CD14-positive monocyte (primary cell): ENCODE measurements around the gene IFIT5. TPM values are rescaled to one million over a fixed set of nuclear protein-coding genes. Genes with fewer than 3 reads are reported as not detected.
A peak's percentile ranks its signal among the peaks of the same experiment; 100 is the strongest.

ENCODE experiments used
- DNase-seq, 3 donors: peaks; one replicate each; pipeline ENCODE4 v3.0.0-alpha.2; 2011 to 2022
- H2AFZ ChIP-seq: 2 replicates; pipeline ENCODE4 v1.6.0; 2012; ENCODE audit warnings: mild to moderate bottlenecking, low read depth, low read length, inconsistent platforms; ENCODE audit not compliant: insufficient read depth, poor library complexity, severe bottlenecking
- H3K27ac ChIP-seq, 2 donors: 1 replicate in 1 of 2; 2 replicates in 1 of 2; pipeline ENCODE4 v1.5.1; 2012 to 2013; ENCODE audit warnings: low read length in 2 of 2, control low read depth in 1 of 2, inconsistent platforms in 1 of 2, low read depth in 1 of 2, mild to moderate bottlenecking in 1 of 2
- H3K27me3 ChIP-seq, 2 donors: one replicate each; pipeline versions ENCODE4 v1.6.0 to v1.6.1; 2011 to 2013; ENCODE audit warnings: low read length in 2 of 2; ENCODE audit not compliant: control insufficient read depth in 2 of 2, insufficient read depth in 2 of 2
- H3K36me3 ChIP-seq, 2 donors: replicated peaks in 1 of 2; 1 replicate in 1 of 2; 2 replicates in 1 of 2; pipeline versions ENCODE4 v1.5.1 to v1.6.1; 2012 to 2013; ENCODE audit warnings: low read length in 2 of 2, control low read depth in 1 of 2, inconsistent platforms in 1 of 2, mild to moderate bottlenecking in 1 of 2; ENCODE audit not compliant: insufficient read depth in 2 of 2, control insufficient read depth in 1 of 2
- H3K4me1 ChIP-seq, 2 donors: 1 replicate in 1 of 2; 2 replicates in 1 of 2; pipeline versions ENCODE4 v1.5.1 to v1.6.1; 2012 to 2013; ENCODE audit warnings: low read length in 2 of 2, control low read depth in 1 of 2, inconsistent platforms in 1 of 2, mild to moderate bottlenecking in 1 of 2, moderate library complexity in 1 of 2; ENCODE audit not compliant: insufficient read depth in 2 of 2, control insufficient read depth in 1 of 2
- H3K4me2 ChIP-seq: replicated peaks from 2 replicates; pipeline ENCODE3; 2012; ENCODE audit warnings: low read length, moderate library complexity, mild to moderate bottlenecking; ENCODE audit not compliant: poor library complexity, severe bottlenecking; ENCODE audit errors: extremely low read depth
- H3K4me3 ChIP-seq, 3 experiments: fragments of 200-600 bp in 1 of 3; sonication (generic) in 1 of 3; replicated peaks in 1 of 3; 1 replicate in 2 of 3; 2 replicates in 1 of 3; pipeline ENCODE4 v1.5.1; 2011 to 2013; ENCODE audit warnings: low read length in 3 of 3, mild to moderate bottlenecking in 3 of 3, control low read depth in 2 of 3, low read depth in 2 of 3, inconsistent platforms in 1 of 3, moderate library complexity in 1 of 3
- H3K79me2 ChIP-seq: 2 replicates; pipeline ENCODE4 v1.6.0; 2012; ENCODE audit warnings: mild to moderate bottlenecking, control low read depth, inconsistent platforms, low read length, moderate library complexity; ENCODE audit not compliant: insufficient read depth
- H3K9ac ChIP-seq: 2 replicates; pipeline ENCODE4 v1.6.0; 2017; ENCODE audit warnings: low read length, mild to moderate bottlenecking; ENCODE audit not compliant: insufficient read depth, poor library complexity, severe bottlenecking
- H3K9me3 ChIP-seq, 2 donors: replicated peaks in 1 of 2; 1 replicate in 1 of 2; 2 replicates in 1 of 2; pipeline versions ENCODE4 v1.5.1 to v1.6.1; 2012 to 2013; ENCODE audit warnings: low read length in 2 of 2, control low read depth in 1 of 2; ENCODE audit not compliant: control insufficient read depth in 1 of 2, insufficient read depth in 1 of 2
- H4K20me1 ChIP-seq: 2 replicates; pipeline ENCODE4 v1.6.0; 2012; ENCODE audit warnings: mild to moderate bottlenecking, low read length, control low read depth, moderate library complexity; ENCODE audit not compliant: insufficient read depth
- H3K27ac Mint-ChIP-seq, 7 donors: one replicate each; pipeline ENCODE4 v1.8.0; 2020; ENCODE audit warnings: mild to moderate bottlenecking in 7 of 7, mixed read lengths in 7 of 7, moderate library complexity in 6 of 7, inconsistent platforms in 2 of 7
- H3K27me3 Mint-ChIP-seq, 3 donors: one replicate each; pipeline ENCODE4 v1.8.0; 2021 to 2022; ENCODE audit warnings: low read depth in 3 of 3, mild to moderate bottlenecking in 3 of 3, mixed read lengths in 3 of 3, moderate library complexity in 3 of 3, inconsistent platforms in 1 of 3
- H3K36me3 Mint-ChIP-seq, 2 donors: one replicate each; pipeline ENCODE4 v1.8.0; 2020; ENCODE audit warnings: mixed read lengths in 2 of 2, inconsistent platforms in 1 of 2, mild to moderate bottlenecking in 1 of 2
- H3K4me1 Mint-ChIP-seq: one replicate; pipeline ENCODE4 v1.8.0; 2020; ENCODE audit warnings: mild to moderate bottlenecking, mixed read lengths
- H3K4me3 Mint-ChIP-seq, 2 donors: one replicate each; pipeline ENCODE4 v1.8.0; 2020; ENCODE audit warnings: mild to moderate bottlenecking in 2 of 2, mixed read lengths in 2 of 2, moderate library complexity in 1 of 2
- H3K9me3 Mint-ChIP-seq, 7 donors: one replicate each; pipeline ENCODE4 v1.8.0; 2020 to 2022; ENCODE audit warnings: mixed read lengths in 7 of 7, mild to moderate bottlenecking in 6 of 7, moderate library complexity in 6 of 7, inconsistent platforms in 2 of 7
- CTCF ChIP-seq: fragments of 200-600 bp; IDR thresholded peaks from one replicate; pipeline ENCODE4 v1.8.0; 2022; ENCODE audit warnings: antibody characterized with exemption, mild to moderate bottlenecking
- WGBS: methylation state at CpG from one replicate; pipeline ENCODE4 v1.1.5; 2013; ENCODE audit warnings: missing lambda C conversion rate; ENCODE audit not compliant: insufficient coverage; 5-methylcytosine and 5-hydroxymethylcytosine counted together
- intact Hi-C, 2 donors: fragments of 100-400 bp; cut with micrococcal nuclease; formaldehyde crosslinking; loops; one replicate each; pipeline versions ENCODE4 v1.15.0 to v1.15.1; 2023
- polyA plus RNA-seq, 3 donors: library from polyadenylated mRNA; depleted of rRNA in 1 of 3; unstranded in 2 of 3; stranded (reverse) in 1 of 3; fragments of 300-500 nt in 2 of 3; fragments of >200 nt in 1 of 3; fragmentation: Illumina TruSeq in 2 of 3; gene quantifications; 1 replicate in 2 of 3; 2 replicates in 1 of 3; pipeline ENCODE4 v1.2.3, GENCODE V29; 2012 to 2021

The IFIT5 gene
- polyA plus RNA-seq, 3 donors, result 2.4 to 8.0 (median 5.8) TPM

GRCh38 chr10:89391907-89392756, 22.2 kb upstream of the IFIT5 start, which contains the start of gene IFIT1:
Gene IFIT1, plus strand, starts transcription at chr10:89392623. Its CDS starts 90 bp downstream, at chr10:89392713.
- Histone ChIP-seq H3K36me3 (no peaks in the 10 kb centered on the region), H3K4me3 (peak within 1 kb of the TSS; percentile 57 to 100 (median 100)), H3K79me2 (no peaks in the 10 kb centered on the region), H3K4me2 (peak within 1 kb of the TSS; percentile 89), H3K9me3 (no peaks in the 10 kb centered on the region), H3K9ac (peak within 1 kb of the TSS; percentile 56), H2AFZ (peak within 1 kb of the TSS; percentile 74), H4K20me1 (no peaks in the 10 kb centered on the region), H3K27ac (peak within 1 kb of the TSS; percentile 21 to 89), H3K4me1 (peaks cover 19 to 28% of the 10 kb centered on the region in 2 donors), H3K27me3 (no peaks in the 10 kb centered on the region)
- Mint-ChIP-seq H3K36me3 (no peaks in the 10 kb centered on the region), H3K9me3 (no peaks in the 10 kb centered on the region), H3K27ac (peak within 1 kb of the TSS; percentile 61 to 92 (median 87)), H3K4me3 (peak within 1 kb of the TSS; percentile 76 to 90), H3K27me3 (no peaks in the 10 kb centered on the region), H3K4me1 (peaks cover 19% of the 10 kb centered on the region)
- WGBS, result 0% methylated on average over 3 of the region's 8 CpGs
- intact Hi-C loops, result no loop called here
- peak; percentile 56 to 77 (median 59) for DNase-seq
- TF ChIP-seq CTCF, result no peak

GRCh38 chr10:89392974-89393373, 21.4 kb upstream of the IFIT5 start:
- H3K9me3 ChIP-seq, result no peaks in the 10 kb centered on the region
- H2AFZ ChIP-seq, result peak overlapping the region; percentile 69
- no peaks in the 10 kb centered on the region for H3K36me3 ChIP-seq
- DNase-seq, result peak in 1 of 3 donors; percentile 8
- WGBS, result 0% methylated on average over 2 of the region's 2 CpGs
- no peaks in the 10 kb centered on the region for H3K9me3 Mint-ChIP-seq
- H3K9ac ChIP-seq, result peak overlapping the region; percentile 56
- H3K4me3 ChIP-seq, result peak overlapping the region; percentile 57 to 100 (median 100)
- H3K27me3 ChIP-seq, result no peaks in the 10 kb centered on the region
- no peaks in the 10 kb centered on the region for H3K36me3 Mint-ChIP-seq
- H3K27me3 Mint-ChIP-seq, result no peaks in the 10 kb centered on the region
- H3K4me1 ChIP-seq, result peaks cover 19 to 28% of the 10 kb centered on the region in 2 donors
- intact Hi-C loops, result no loop called here
- TF ChIP-seq CTCF, result no peak
- H3K27ac ChIP-seq, result peak overlapping the region; percentile 6 to 89
- no peaks in the 10 kb centered on the region for H4K20me1 ChIP-seq
- H3K4me1 Mint-ChIP-seq, result peaks cover 20% of the 10 kb centered on the region
- H3K27ac Mint-ChIP-seq, result peak overlapping the region; percentile 13 to 92 (median 87)
- H3K4me2 ChIP-seq, result peak overlapping the region; percentile 89
- H3K4me3 Mint-ChIP-seq, result peak overlapping the region; percentile 76 to 90
- H3K79me2 ChIP-seq, result no peaks in the 10 kb centered on the region
